T-helper 2 cell treated with Interferon-gamma antibody and Interleukin-4, amounts not matched to agents 5 μg/mL and 100 μg/mL, for 36 hours (primary cell): Measurements from ENCODE around the gene CPED1.

Experiments used
- DNase-seq: peaks from one replicate; pipeline ENCODE4 v3.0.0; 2021; ENCODE audit warnings: low spot score
- H3K27ac Mint-ChIP-seq: one replicate; pipeline ENCODE4 v1.8.0; 2021; ENCODE audit warnings: mild to moderate bottlenecking, mixed read lengths
- H3K27me3 Mint-ChIP-seq: one replicate; pipeline ENCODE4 v1.8.0; 2021; ENCODE audit warnings: low read depth, mixed read lengths
- H3K36me3 Mint-ChIP-seq: one replicate; pipeline ENCODE4 v1.8.0; 2021; ENCODE audit warnings: low read depth, mixed read lengths
- H3K4me1 Mint-ChIP-seq: one replicate; pipeline ENCODE4 v1.8.0; 2021; ENCODE audit warnings: low read depth, mixed read lengths
- H3K4me3 Mint-ChIP-seq: one replicate; pipeline ENCODE4 v1.8.0; 2022; ENCODE audit warnings: mild to moderate bottlenecking, moderate library complexity, mixed read lengths
- H3K9me3 Mint-ChIP-seq: one replicate; pipeline ENCODE4 v1.8.0; 2021; ENCODE audit warnings: mixed read lengths

CPED1 gene

GRCh38 chr7:120988591-120989256, at the start of gene CPED1:
CPED1 (plus strand) TSS chr7:120988711; CDS start chr7:120989622, 911 bp downstream.
- H3K36me3 Mint-ChIP-seq: no peaks in the 10 kb centered on the region
- H3K27me3 Mint-ChIP-seq: peaks cover 62% of the 10 kb centered on the region
- peak within 1 kb of the TSS; percentile 82 for H3K4me3 Mint-ChIP-seq
- H3K27ac Mint-ChIP-seq: no peak within 1 kb of the TSS
- H3K4me1 Mint-ChIP-seq: peaks cover 23% of the 10 kb centered on the region
- no peaks in the 10 kb centered on the region for H3K9me3 Mint-ChIP-seq
- peak; percentile 37 for DNase-seq

GRCh38 chr7:120939345-120939744, 49.2 kb upstream of the CPED1 start:
- H3K36me3 Mint-ChIP-seq: no peaks in the 10 kb centered on the region
- H3K27ac Mint-ChIP-seq: no peak overlapping the region
- no peak overlapping the region for H3K4me3 Mint-ChIP-seq
- peaks cover 24% of the 10 kb centered on the region for H3K27me3 Mint-ChIP-seq
- no peaks in the 10 kb centered on the region for H3K9me3 Mint-ChIP-seq
- no peak for DNase-seq
- peaks cover 2% of the 10 kb centered on the region for H3K4me1 Mint-ChIP-seq

DNA sequence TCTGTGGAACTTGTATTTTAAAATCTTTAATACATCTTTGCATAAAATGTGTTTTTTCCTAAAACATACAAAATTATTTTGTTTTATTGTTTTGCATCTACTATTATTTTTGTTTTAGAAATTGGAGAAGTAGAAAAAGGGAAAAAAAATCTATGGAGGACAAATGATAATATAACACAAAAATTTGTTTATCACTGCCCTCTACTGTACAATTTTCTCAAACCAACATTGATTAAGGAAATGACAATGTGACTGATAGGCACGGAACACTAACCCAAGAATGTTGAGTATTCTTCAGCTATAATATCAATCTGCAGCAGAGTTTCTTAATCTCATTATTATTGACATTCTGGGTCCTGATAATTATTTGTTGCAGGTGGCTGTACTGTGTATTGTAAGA, 47.4 kb upstream of the CPED1 start:
- H3K4me1 Mint-ChIP-seq: peaks cover 2% of the 10 kb centered on the region
- no peaks in the 10 kb centered on the region for H3K36me3 Mint-ChIP-seq
- no peak for DNase-seq
- H3K9me3 Mint-ChIP-seq: no peaks in the 10 kb centered on the region
- peaks cover 35% of the 10 kb centered on the region for H3K27me3 Mint-ChIP-seq
- no peak overlapping the region for H3K4me3 Mint-ChIP-seq
- no peak overlapping the region for H3K27ac Mint-ChIP-seq

- H3K27ac Mint-ChIP-seq: no peak overlapping the region
- no peaks in the 10 kb centered on the region for H3K36me3 Mint-ChIP-seq
- H3K4me1 Mint-ChIP-seq: peaks cover 2% of the 10 kb centered on the region
- no peaks in the 10 kb centered on the region for H3K9me3 Mint-ChIP-seq
- no peak for DNase-seq
- no peak overlapping the region for H3K4me3 Mint-ChIP-seq
- H3K27me3 Mint-ChIP-seq: peaks cover 39% of the 10 kb centered on the region
Measured at GRCh38 chr7:120941856-120942255, 46.7 kb upstream of the CPED1 start.

DNA sequence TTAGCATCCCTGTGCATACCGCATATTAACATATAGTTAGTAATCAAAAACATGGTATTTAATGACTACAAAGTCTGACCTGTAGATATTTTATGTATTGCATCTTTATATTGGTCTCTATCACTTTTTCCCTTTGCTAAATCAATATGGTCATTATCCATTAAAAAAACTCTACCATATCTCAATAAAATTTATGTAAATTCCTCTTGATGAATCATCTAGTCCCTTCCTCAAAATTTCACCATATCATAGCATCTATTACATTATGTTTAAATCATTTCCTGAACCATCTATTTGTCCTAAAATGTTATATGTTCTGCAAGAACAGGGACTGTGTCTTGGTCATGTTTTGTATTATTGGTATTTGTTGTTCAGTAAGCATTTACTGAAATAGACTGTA, 45.6 kb upstream of the CPED1 start:
- Mint-ChIP-seq H3K36me3 (no peaks in the 10 kb centered on the region), H3K4me3 (no peak overlapping the region), H3K9me3 (no peaks in the 10 kb centered on the region), H3K4me1 (peaks cover 2% of the 10 kb centered on the region), H3K27me3 (peaks cover 42% of the 10 kb centered on the region), H3K27ac (no peak overlapping the region)
- no peak for DNase-seq

- peaks cover 42% of the 10 kb centered on the region for H3K27me3 Mint-ChIP-seq
- H3K4me1 Mint-ChIP-seq: peaks cover 11% of the 10 kb centered on the region
- no peaks in the 10 kb centered on the region for H3K36me3 Mint-ChIP-seq
- H3K4me3 Mint-ChIP-seq: no peak overlapping the region
- DNase-seq: no peak
- H3K9me3 Mint-ChIP-seq: no peaks in the 10 kb centered on the region
- no peak overlapping the region for H3K27ac Mint-ChIP-seq
Measured at GRCh38 chr7:120944826-120945562, 43.5 kb upstream of the CPED1 start.

- H3K4me3 Mint-ChIP-seq: no peak overlapping the region
- no peaks in the 10 kb centered on the region for H3K9me3 Mint-ChIP-seq
- H3K4me1 Mint-ChIP-seq: peaks cover 18% of the 10 kb centered on the region
Measured at GRCh38 chr7:120947980-120948379, 40.5 kb upstream of the CPED1 start.

GRCh38 chr7:120949393-120949911, 39.1 kb upstream of the CPED1 start:
- Mint-ChIP-seq H3K27me3 (peaks cover 23% of the 10 kb centered on the region), H3K4me3 (peak overlapping the region; percentile 93), H3K27ac (peak overlapping the region; percentile 98), H3K9me3 (no peaks in the 10 kb centered on the region), H3K36me3 (peaks cover 17% of the 10 kb centered on the region), H3K4me1 (peaks cover 17% of the 10 kb centered on the region)
- no peak for DNase-seq

More at GRCh38 chr7:120947980-120948379, 40.5 kb upstream of the CPED1 start:
- DNase-seq: no peak
- Mint-ChIP-seq H3K27ac (no peak overlapping the region), H3K27me3 (peaks cover 27% of the 10 kb centered on the region), H3K36me3 (peaks cover 10% of the 10 kb centered on the region)

DNA sequence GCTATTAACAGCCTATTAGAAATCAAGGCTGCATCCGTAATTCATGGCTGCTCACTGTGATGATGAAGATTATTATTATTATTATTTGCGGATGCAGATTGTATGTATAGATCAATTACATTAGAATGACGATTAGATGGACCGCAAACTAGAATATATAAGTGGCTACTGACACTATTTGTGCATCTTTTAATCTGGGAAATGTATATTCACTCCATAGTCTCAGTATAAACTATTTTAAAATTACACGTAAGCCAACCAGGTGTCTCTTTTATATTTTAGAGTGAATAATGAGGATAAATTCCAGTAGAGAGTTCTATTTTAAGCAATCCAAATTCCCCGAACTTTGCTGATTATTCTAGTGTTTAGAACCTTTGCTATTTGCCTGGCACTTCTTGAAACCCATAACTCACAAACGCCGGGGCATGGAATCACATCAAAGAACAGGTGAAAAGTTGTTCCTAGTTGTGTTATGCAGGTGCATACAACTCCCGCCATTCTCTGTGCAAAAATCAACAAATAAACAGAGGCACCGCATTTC, 38.4 kb upstream of the CPED1 start:
- Mint-ChIP-seq H3K27me3 (peaks cover 18% of the 10 kb centered on the region), H3K27ac (peak overlapping the region; percentile 98), H3K36me3 (peaks cover 20% of the 10 kb centered on the region), H3K9me3 (no peaks in the 10 kb centered on the region), H3K4me1 (peaks cover 19% of the 10 kb centered on the region), H3K4me3 (peak overlapping the region; percentile 93)
- DNase-seq: no peak

- Mint-ChIP-seq H3K4me1 (peaks cover 24% of the 10 kb centered on the region), H3K4me3 (peak within 1 kb of the TSS; percentile 93), H3K36me3 (peaks cover 25% of the 10 kb centered on the region), H3K27ac (peak within 1 kb of the TSS; percentile 98), H3K9me3 (no peaks in the 10 kb centered on the region), H3K27me3 (peaks cover 12% of the 10 kb centered on the region)
- peak; percentile 96 for DNase-seq
Measured at GRCh38 chr7:120950539-120951308, 37.8 kb upstream of the CPED1 start, which contains the start of gene ING3. ING3 (plus strand) TSS chr7:120950777; CDS start chr7:120950897, 120 bp downstream.

GRCh38 chr7:120951309-120951699, 37.2 kb upstream of the CPED1 start:
- no peak for DNase-seq
- peaks cover 30% of the 10 kb centered on the region for H3K36me3 Mint-ChIP-seq
- peaks cover 8% of the 10 kb centered on the region for H3K27me3 Mint-ChIP-seq
- peak overlapping the region; percentile 93 for H3K4me3 Mint-ChIP-seq
- H3K9me3 Mint-ChIP-seq: no peaks in the 10 kb centered on the region
- H3K27ac Mint-ChIP-seq: peak overlapping the region; percentile 98
- H3K4me1 Mint-ChIP-seq: peaks cover 30% of the 10 kb centered on the region

DNA sequence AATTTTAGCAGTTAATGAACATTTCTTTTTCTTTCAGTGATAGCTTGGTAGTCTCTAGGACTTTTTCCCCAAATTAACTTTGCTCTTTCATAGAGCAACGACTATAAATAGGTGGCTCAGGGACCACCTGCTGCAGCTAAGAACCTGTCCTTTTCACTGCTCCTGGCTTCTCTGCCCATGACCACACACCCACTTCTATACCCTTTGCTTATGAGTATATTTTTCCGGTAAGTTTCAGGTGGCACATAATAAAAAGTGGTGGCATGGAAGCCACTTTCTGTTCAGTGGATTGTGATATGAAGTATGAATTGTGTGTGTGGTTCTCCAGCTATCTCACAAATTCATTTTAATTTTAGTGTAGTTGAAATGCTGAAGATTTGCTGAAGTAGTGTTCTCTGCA, 36.7 kb upstream of the CPED1 start:
- Mint-ChIP-seq H3K36me3 (peaks cover 34% of the 10 kb centered on the region), H3K27ac (peak overlapping the region; percentile 74), H3K4me3 (peak overlapping the region; percentile 93), H3K4me1 (peaks cover 30% of the 10 kb centered on the region), H3K9me3 (no peaks in the 10 kb centered on the region), H3K27me3 (peaks cover 6% of the 10 kb centered on the region)
- DNase-seq: no peak

DNA sequence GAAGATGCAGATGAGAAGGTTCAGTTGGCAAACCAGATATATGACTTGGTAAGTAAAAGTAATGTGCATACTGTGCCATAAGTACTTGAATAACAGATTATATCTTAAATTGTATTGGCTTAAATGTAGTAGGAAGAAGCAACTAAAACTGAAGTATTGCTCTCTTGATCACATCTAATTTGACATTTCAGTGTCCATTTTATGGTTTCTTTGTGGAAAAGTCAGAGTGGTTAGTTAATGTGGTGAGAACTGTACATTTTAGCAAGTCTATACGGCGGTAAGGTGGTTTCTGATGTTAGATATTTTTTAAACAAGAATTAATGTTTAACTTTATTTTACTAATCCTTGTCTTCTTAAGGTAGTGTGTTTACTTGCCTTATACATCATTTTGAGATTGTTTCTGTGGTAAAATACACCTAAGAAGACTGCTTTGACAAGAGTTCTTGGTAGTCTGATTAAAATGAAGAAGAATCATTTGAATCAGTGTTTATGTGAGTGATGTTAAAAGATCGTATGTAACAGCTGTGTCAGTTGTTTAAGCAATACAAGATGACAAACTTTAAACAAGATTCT, 32.8 kb upstream of the CPED1 start:
- Mint-ChIP-seq H3K9me3 (no peaks in the 10 kb centered on the region), H3K27me3 (no peaks in the 10 kb centered on the region), H3K36me3 (peaks cover 56% of the 10 kb centered on the region), H3K4me3 (peak overlapping the region; percentile 49), H3K27ac (peak overlapping the region; percentile 61), H3K4me1 (peaks cover 25% of the 10 kb centered on the region)
- DNase-seq: no peak
